ENCODE data around the gene LENG8. TPM values are rescaled to one million over a fixed set of nuclear protein-coding genes. Genes with fewer than 3 reads are reported as not detected.

LENG8 gene
- total and polyA plus RNA-seq, 2 of the 8 experiments (the other 6 are each of a cell fraction or from before 2014, with no cell fraction given): 62.2 to 108 TPM

GRCh38 chr19:54412877-54413276 lies 36.1 kb upstream of the LENG8 start (continued):
- TF ChIP-seq FOSL1 (IDR thresholded peaks at IDR 0.05; ENCODE audit: insufficient read depth, low read depth, low read length): no peak
- no peak for TF ChIP-seq GTF2F1 (IDR thresholded peaks at IDR 0.05; ENCODE audit: borderline replicate concordance, low read depth, low read length)
- TF ChIP-seq RNF2 (IDR thresholded peaks at IDR 0.05; ENCODE audit: borderline replicate concordance, low read depth, low read length, missing control alignments, poor library complexity, severe bottlenecking): no peak
- TF ChIP-seq ATF3 (IDR thresholded peaks at IDR 0.05; ENCODE audit: insufficient read depth, low read depth, low read length): no peak

Data from H1 (cell line).